Loucy (cell line): ENCODE data around the gene PRKN.

Experiments
- H2AFZ ChIP-seq: fragments of 200-600 bp; sonication (generic); 2 replicates; pipeline ENCODE4 v1.6.0; 2016; ENCODE audit warnings: antibody characterized with exemption, mild to moderate bottlenecking, low read length, moderate library complexity
- H3F3A ChIP-seq: fragments of 200-600 bp; 2 replicates; pipeline ENCODE4 v1.6.0; 2016; ENCODE audit warnings: antibody characterized with exemption, low read depth, mild to moderate bottlenecking
- H3K27me3 ChIP-seq: fragments of 200-600 bp; sonication (generic); 2 replicates; pipeline ENCODE4 v1.6.1; 2014; ENCODE audit warnings: low read length, mild to moderate bottlenecking; ENCODE audit not compliant: insufficient read depth, poor library complexity, severe bottlenecking
- H3K36me3 ChIP-seq: fragments of 200-600 bp; sonication (generic); 2 replicates; pipeline ENCODE4 v1.6.1; 2016; ENCODE audit warnings: low read length; ENCODE audit not compliant: insufficient read depth
- H3K4me1 ChIP-seq: fragments of 200-600 bp; sonication (generic); 2 replicates; pipeline ENCODE4 v1.5.1; 2014; ENCODE audit warnings: low read length, mild to moderate bottlenecking; ENCODE audit not compliant: insufficient read depth, poor library complexity, severe bottlenecking
- H3K4me2 ChIP-seq: fragments of 200-600 bp; sonication (generic); 2 replicates; pipeline ENCODE4 v1.6.0; 2014; ENCODE audit warnings: antibody characterized with exemption, low read length, low read depth, mild to moderate bottlenecking; ENCODE audit not compliant: poor library complexity, severe bottlenecking
- H3K4me3 ChIP-seq: fragments of 200-600 bp; sonication (generic); 2 replicates; pipeline ENCODE4 v1.5.1; 2014; ENCODE audit warnings: low read length, mild to moderate bottlenecking, mixed read lengths; ENCODE audit not compliant: poor library complexity, severe bottlenecking
- H3K79me2 ChIP-seq: fragments of 200-600 bp; sonication (generic); 2 replicates; pipeline ENCODE4 v1.6.1; 2014; ENCODE audit warnings: low read length; ENCODE audit not compliant: insufficient read depth
- H3K9ac ChIP-seq: fragments of 200-600 bp; sonication (generic); 2 replicates; pipeline ENCODE4 v1.6.0; 2014; ENCODE audit warnings: mild to moderate bottlenecking, low read depth, low read length, moderate library complexity; ENCODE audit not compliant: poor library complexity, severe bottlenecking
- H3K9me2 ChIP-seq: fragments of 200-600 bp; sonication (generic); replicated peaks from 2 replicates; pipeline ENCODE4 v1.6.1; 2016; ENCODE audit warnings: low read depth, low read length, mixed read lengths
- H3K9me3 ChIP-seq: fragments of 200-600 bp; sonication (generic); 2 replicates; pipeline ENCODE4 v1.6.1; 2014; ENCODE audit warnings: mild to moderate bottlenecking, antibody characterized with exemption, low read length, low read depth; ENCODE audit not compliant: insufficient read depth
- H4K20me1 ChIP-seq: fragments of 200-600 bp; sonication (generic); 2 replicates; pipeline ENCODE4 v1.6.0; 2014; ENCODE audit warnings: antibody characterized with exemption, low read length, mild to moderate bottlenecking; ENCODE audit not compliant: insufficient read depth, poor library complexity, severe bottlenecking
- EZH2phosphoT487 ChIP-seq: fragments of 200-600 bp; IDR thresholded peaks from 2 replicates; pipeline ENCODE4 v1.6.1; 2018; ENCODE audit warnings: antibody characterized with exemption, mild to moderate bottlenecking, moderate library complexity, borderline replicate concordance
- TF ChIP-seq, protein P1 (sequence below): fragments of 200-600 bp; sonication (generic); conservative IDR thresholded peaks from 2 replicates; pipeline ENCODE4 v1.5.1; 2014; ENCODE audit warnings: mild to moderate bottlenecking, antibody characterized with exemption, low read length

The PRKN gene

DNA sequence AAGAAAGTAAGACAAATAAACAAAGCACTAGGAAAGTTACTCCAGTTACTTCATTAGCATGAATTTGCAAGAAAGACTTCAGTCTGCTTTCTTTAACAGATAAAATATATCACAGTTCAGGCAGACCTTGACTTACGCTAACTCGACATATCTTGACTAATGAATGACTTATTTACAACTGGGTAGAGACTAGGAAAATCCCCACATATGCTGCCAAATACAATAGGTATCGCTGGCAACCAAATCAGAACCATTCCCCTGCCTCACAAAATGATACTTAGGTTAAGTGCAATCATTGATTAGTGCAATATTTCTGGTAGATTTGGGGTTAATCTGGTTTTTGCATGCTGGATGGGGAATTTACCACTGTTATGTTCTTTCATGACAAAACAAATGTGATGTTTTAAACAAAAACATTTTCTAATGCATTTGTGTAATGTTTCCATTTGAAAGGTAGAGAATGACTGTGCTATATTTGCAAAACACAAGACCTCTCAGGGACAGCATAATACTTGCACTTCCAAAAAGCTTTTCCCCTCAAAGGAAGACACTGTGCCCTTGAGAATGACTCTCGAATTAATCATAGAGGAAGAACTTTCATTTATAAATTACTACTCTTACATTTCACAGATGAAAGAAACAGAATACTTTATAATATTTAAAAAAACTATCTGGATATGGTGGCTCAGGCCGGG is 101.6 kb downstream of the PRKN start:
- Histone ChIP-seq H3K27me3 (no peaks in the 10 kb centered on the region), H3K4me2 (no peak overlapping the region), H4K20me1 (no peaks in the 10 kb centered on the region), H3K4me3 (no peak overlapping the region), H3K9me3 (0 out of 2 replicates have a peak, but pooled peaks cover 3% of the 10 kb centered on the region), H3K4me1 (no peaks in the 10 kb centered on the region), H3K79me2 (no peaks in the 10 kb centered on the region), H2AFZ (no peak overlapping the region), H3F3A (no peaks in the 10 kb centered on the region), H3K9me2 (no peaks in the 10 kb centered on the region), H3K9ac (no peak overlapping the region), H3K36me3 (no peaks in the 10 kb centered on the region)
- no peak for TF ChIP-seq EZH2phosphoT487
- TF ChIP-seq, protein P1, sequence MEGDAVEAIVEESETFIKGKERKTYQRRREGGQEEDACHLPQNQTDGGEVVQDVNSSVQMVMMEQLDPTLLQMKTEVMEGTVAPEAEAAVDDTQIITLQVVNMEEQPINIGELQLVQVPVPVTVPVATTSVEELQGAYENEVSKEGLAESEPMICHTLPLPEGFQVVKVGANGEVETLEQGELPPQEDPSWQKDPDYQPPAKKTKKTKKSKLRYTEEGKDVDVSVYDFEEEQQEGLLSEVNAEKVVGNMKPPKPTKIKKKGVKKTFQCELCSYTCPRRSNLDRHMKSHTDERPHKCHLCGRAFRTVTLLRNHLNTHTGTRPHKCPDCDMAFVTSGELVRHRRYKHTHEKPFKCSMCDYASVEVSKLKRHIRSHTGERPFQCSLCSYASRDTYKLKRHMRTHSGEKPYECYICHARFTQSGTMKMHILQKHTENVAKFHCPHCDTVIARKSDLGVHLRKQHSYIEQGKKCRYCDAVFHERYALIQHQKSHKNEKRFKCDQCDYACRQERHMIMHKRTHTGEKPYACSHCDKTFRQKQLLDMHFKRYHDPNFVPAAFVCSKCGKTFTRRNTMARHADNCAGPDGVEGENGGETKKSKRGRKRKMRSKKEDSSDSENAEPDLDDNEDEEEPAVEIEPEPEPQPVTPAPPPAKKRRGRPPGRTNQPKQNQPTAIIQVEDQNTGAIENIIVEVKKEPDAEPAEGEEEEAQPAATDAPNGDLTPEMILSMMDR: no peak

DNA sequence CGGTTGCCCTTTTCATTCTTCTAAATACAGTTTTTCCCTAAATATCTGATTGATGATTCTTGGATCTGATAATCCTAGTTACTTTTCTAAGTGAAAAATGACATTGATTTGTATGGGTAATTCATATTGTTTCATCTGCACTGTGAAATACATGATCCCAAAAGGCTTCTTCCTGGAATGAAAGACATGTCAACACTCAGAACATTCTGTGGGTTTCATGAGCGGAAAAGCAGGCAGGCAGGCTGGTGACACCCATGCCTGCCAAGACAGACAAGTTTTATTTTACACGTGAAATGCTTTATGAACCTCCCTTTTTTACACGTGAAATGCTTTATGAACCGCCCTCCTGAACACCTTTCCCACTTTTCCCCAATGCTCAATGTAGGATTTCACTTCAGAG is 105.0 kb downstream of the PRKN start:
- H3K36me3 ChIP-seq: no peaks in the 10 kb centered on the region
- 0 out of 2 replicates have a peak, but pooled peaks cover 3% of the 10 kb centered on the region for H3K9me3 ChIP-seq
- no peaks in the 10 kb centered on the region for H3K9me2 ChIP-seq
- H3K4me3 ChIP-seq: no peak overlapping the region
- no peaks in the 10 kb centered on the region for H3K4me1 ChIP-seq
- H3K9ac ChIP-seq: no peak overlapping the region
- no peak overlapping the region for H3K4me2 ChIP-seq
- H2AFZ ChIP-seq: no peak overlapping the region
- no peaks in the 10 kb centered on the region for H3K27me3 ChIP-seq
- H3K79me2 ChIP-seq: no peaks in the 10 kb centered on the region
- TF ChIP-seq EZH2phosphoT487: no peak
- TF ChIP-seq, protein P1: no peak
- H3F3A ChIP-seq: no peaks in the 10 kb centered on the region
- no peaks in the 10 kb centered on the region for H4K20me1 ChIP-seq

DNA sequence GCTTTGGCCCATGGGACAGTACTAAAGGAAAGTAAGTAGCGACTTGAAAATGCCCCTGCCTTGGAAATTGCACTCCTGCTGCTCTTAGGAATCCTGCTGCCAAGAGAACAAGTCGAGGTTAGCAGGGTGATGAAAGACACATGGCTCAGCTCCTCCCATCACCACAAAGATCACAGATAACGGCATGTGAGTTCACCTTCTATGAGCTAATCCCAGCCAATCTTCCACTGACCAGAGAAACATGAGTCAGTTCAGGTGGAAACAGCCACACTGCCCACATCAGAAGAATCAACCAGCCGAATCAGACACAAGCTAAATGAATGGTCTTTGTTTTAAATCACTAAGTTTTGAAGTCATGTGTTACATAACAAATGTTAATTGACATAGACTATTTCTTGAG is 106.3 kb downstream of the PRKN start:
- H3F3A ChIP-seq: no peaks in the 10 kb centered on the region
- H3K36me3 ChIP-seq: no peaks in the 10 kb centered on the region
- no peaks in the 10 kb centered on the region for H4K20me1 ChIP-seq
- H3K27me3 ChIP-seq: no peaks in the 10 kb centered on the region
- 0 out of 2 replicates have a peak, but pooled peaks cover 3% of the 10 kb centered on the region for H3K9me3 ChIP-seq
- no peak overlapping the region for H3K4me2 ChIP-seq
- TF ChIP-seq, protein P1: no peak
- no peak for TF ChIP-seq EZH2phosphoT487
- H3K4me3 ChIP-seq: no peak overlapping the region
- no peak overlapping the region for H2AFZ ChIP-seq
- no peaks in the 10 kb centered on the region for H3K9me2 ChIP-seq
- H3K4me1 ChIP-seq: no peaks in the 10 kb centered on the region
- no peaks in the 10 kb centered on the region for H3K79me2 ChIP-seq
- H3K9ac ChIP-seq: no peak overlapping the region
